Posterior vena cava (tissue), 2 donors: ENCODE measurements around the gene NDUFB8. TPM values are rescaled to one million over a fixed set of nuclear protein-coding genes. Genes with fewer than 3 reads are reported as not detected.
A peak's percentile ranks its signal among the peaks of the same experiment; 100 is the strongest.

Source experiments
- DNase-seq: peaks from one replicate; pipeline ENCODE4 v3.0.0-alpha.2; 2020; ENCODE audit warnings: low spot score
- intact Hi-C, 2 donors: fragments of 100-400 bp; cut with DNase I; formaldehyde crosslinking; loops; one replicate each; pipeline versions ENCODE4 v1.14.1 to v1.14.2; 2022 to 2023
- total RNA-seq, 2 donors: library from RNA; stranded (reverse); fragmentation: NEBNext Ultra II Directional; extraction: Animal tissue kit (Norgen Biotek cat#: 25700); gene quantifications; one replicate each; pipeline ENCODE4 v1.2.1, GENCODE V29; 2021
- donor health status: DM: yes; HTN: yes; CAD: no.
- donor health status: DM: yes; HTN: yes; CAD: no.

Gene NDUFB8
- total RNA-seq, 2 donors from 2014 or later: 139 to 152 TPM

DNA sequence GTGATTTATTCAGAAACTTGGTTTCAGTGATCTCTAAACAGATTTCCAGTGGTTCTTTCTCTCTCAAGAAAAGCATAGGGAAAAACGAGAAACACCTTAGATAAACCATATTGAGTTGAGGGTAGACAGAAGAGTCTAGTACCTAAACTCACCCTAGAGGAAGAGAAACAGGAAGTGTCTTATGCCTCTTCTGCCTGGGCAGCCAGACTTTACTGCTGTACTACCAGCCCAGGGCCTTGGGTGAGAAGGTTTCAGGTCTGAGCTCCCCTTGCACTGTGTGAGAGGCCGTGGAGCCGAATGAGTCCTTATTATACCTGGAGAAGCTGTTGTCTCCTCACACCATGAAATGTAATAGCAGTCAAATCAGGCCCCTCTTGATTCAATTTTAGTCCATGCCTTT lies 24.3 kb upstream of the NDUFB8 start:
- intact Hi-C loops: no loop called here

GRCh38 chr10:100551738-100552137 lies 22.1 kb upstream of the NDUFB8 start:
- DNase-seq: no peak
- intact Hi-C loops: no loop called here

More for the DNA sequence above, 24.3 kb upstream of the NDUFB8 start:
- no peak for DNase-seq

DNA sequence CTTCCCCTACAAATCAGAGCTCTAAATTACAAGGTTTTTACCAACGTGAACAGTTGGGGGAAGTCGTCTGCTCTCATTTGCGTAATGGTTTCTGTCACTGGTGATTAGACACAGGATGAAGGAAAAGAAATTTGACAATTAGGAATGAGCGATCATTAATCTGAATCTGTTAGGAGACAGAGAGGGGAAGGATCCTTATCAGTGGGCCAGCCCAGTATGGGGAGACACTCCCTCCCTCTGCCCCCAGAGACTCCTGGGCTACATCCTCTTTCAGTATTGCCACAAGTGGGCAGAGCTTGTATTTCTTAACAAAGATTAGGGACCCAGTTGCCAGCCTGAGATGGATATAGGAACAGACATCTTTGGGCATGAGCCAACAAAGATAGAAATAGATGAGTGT lies 21.5 kb upstream of the NDUFB8 start:
- no peak for DNase-seq
- intact Hi-C loops: no loop called here

- no peak for DNase-seq
- intact Hi-C loops: no loop called here
Observed at GRCh38 chr10:100544950-100545349, 15.3 kb upstream of the NDUFB8 start.

DNA sequence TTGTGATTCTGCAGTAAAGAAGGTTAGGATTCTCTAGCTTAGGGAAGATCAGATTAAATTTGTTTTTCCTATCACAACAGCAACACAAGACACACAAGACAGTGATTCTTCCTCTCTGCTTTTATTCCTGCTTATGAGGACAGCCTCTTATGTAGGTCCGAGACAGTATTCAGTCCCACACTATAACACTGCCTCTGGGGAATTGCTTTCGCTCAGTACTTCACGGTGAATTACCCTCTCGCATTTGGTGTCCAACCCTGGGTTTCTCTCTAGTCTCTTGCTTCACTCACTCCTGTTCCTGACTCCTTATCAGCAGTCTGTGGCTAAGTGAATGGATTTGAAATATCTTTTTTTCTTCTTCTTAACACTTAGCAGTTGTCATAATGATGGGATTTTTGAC lies 7.8 kb upstream of the NDUFB8 start:
- intact Hi-C loops: no loop called here
- DNase-seq: no peak

- DNase-seq: peak; percentile 97
- intact Hi-C loops: no loop called here
Observed at GRCh38 chr10:100535715-100536353, 6.2 kb upstream of the NDUFB8 start, which contains the start of gene HIF1AN. TSS of gene HIF1AN (plus strand) at chr10:100535943. CDS start at chr10:100535959, 16 bp downstream.

- no peak for DNase-seq
- intact Hi-C loops: no loop called here
Observed at GRCh38 chr10:100535338-100535714, 5.7 kb upstream of the NDUFB8 start.

DNA sequence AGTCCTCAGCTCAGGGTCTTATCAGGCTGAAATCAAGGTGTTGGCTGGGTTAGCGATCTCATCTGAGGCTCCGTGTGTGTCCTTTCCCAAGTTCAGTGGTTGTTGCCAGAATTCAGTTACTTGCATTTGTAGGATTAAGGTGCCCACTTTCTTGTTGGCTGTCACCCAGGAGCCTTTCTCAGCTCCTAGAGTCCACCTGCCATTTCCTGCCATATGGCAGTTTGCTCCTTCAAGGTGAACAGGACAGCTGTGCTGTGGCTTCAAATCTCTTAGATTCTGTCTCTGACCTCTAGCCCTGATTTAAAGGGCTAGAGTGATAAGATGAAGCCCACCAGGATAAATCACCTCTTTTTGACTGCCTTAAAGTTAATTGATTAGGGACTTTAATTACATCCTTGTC lies 5.1 kb upstream of the NDUFB8 start:
- intact Hi-C loops: no loop called here
- DNase-seq: no peak

DNA sequence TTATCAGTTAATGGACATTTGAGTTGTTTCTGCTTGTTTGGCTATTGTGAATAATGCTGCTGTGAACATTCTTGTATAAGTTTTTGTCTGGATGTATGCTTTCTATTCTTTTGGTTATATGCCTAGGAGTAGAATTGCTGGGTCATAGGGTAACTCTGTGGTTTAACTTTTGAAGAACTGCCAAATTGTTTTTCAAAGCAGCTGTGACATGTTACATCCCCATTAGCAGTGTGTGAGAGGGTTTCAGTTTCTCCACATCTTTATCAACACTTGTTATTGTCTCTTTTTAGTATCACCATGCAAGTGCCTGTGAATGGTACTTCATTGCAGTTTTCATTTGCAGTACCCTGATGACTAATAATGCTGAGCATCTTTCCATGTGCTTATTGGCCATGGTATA lies 2.1 kb upstream of the NDUFB8 start:
- intact Hi-C loops: no loop called here
- DNase-seq: no peak

GRCh38 chr10:100528921-100529474 lies 673 bp downstream of the NDUFB8 start:
- DNase-seq: no peak
- intact Hi-C loops: no loop called here

DNA sequence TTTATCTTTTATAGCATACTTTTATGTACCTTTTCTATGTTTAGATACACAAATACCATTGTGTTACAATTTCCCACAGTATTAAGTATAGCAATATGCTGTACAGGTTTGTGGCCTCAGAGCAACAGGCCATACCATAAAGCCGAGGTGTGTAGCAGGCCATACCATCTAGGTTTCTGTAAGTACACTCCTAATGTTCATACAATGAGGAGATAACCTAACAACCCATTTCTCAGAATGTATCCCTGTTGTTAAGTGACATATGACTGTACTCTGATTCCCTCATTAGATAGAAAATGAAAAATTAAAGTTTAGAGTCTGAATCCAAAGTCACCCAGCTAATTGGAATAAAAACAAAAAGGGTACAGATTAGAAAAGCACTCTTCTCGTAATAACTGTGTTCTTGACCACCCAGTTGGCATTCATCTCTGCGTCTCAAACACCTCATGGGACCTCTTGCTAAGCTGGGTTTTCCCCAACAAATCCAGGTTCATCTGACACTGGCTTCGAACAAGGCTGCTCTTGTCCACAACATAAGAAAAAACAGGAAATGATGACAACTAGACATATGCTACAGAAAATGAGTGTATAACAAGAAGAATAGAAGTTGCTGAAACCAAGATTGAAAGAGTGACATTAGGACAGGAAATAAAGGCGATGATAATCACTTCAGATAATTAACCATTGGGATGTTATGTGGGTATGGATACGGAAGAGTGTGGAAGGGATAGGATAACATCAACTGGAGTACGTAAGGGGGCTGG lies 1.4 kb downstream of the NDUFB8 start:
- DNase-seq: no peak
- intact Hi-C loops: no loop called here

DNA sequence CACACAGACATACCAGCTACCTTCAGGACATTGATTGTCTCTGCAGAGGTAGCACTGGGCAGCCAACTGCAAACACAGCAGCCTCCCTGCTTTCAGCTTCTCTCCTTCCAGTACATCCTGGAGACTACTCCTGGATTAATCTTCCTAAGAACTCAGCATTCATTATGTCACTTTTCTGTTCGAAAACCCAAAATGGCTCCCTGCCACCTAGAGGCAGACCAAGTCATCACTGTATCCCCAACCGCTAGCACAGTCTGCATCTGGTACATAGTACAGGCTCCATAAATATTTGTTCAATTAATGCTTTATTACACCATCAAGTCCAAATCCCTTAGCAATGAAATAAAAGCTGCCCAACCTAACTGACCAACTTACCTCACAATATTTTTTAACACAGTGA lies 5.0 kb downstream of the NDUFB8 start:
- intact Hi-C loops: loop anchor here in 1 of 2 donors (5.0 kb wide), 1 partner anchor 187 kb away; no protein-coding TSS in a partner anchor
- no peak for DNase-seq

DNA sequence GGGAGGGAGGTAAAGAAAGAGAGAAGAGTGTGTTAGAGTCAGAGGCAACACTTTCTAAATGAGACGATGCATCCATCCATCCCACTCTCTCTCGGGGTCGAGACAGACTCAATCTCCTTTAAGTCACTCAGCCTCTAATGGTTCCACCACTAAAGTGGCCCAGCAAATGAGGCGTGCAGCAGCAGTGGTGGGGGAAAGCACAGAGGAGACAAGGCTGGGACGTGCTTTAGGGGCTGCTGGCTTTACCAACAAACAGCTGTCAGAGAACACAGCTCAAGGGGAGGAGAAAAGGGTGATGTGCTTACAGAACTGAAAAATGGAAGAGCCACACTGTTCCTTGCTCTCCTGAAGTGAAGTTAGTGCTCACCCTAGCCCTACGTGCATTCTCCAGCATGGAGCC lies 5.5 kb downstream of the NDUFB8 start:
- DNase-seq: no peak
- intact Hi-C loops: loop anchor here in 1 of 2 donors (5.0 kb wide), 1 partner anchor 187 kb away; no protein-coding TSS in a partner anchor

DNA sequence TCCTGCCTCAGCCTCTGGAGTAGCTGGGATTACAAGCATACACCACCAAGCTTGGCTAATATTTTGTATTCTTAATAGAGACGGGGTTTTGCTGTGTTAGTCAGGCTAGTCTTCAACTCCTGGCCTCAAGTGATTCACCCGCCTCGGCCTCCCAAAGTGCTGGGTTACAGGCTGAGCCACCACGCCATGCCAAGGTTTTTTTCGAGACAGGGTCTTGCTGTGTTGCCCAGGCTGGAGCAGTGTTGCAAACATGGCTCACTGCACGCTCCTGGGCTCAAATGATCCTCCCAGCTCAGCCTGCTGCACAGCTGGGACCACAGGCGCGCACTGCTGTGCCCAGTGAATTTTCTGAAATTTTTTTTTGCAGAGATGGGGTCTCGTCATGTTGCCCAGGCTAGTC lies 6.7 kb downstream of the NDUFB8 start:
- DNase-seq: no peak
- intact Hi-C loops: loop anchor here in 1 of 2 donors (5.0 kb wide), 1 partner anchor 186 kb away; no protein-coding TSS in a partner anchor

DNA sequence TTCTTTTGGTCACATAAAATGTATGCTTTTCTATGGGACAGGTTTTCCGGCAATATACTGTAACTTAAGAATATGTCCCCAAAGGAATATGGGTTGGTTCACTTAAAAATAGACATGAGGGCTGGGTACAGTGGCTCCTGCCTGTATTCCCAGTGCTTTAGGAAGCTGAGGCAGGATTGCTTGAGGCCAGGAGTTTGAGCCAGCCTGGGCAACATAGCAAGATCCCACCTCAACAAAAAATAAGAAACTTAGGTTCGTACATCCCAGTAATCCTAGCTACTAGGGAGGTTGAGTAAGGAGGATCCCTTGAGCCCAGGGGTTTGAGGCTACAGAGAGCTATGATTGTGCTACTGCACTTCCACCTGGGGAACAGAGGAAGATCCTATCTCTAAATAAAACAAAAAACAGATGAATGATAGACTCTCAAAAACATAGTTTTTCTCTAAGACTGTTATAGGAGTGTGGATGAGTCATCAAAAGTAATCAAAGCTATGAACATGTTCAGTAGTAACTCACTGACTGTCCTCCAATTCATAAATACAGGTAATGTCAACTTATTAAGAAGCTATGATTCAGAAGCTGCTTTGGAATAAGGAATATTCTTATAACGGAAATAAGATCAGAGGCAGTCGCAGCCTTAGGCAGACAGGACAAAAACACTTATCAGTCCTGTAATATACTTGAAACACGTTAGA lies 7.4 kb downstream of the NDUFB8 start:
- DNase-seq: no peak
- intact Hi-C loops: loop anchor here in 1 of 2 donors (5.0 kb wide), 1 partner anchor 185 kb away; no protein-coding TSS in a partner anchor

DNA sequence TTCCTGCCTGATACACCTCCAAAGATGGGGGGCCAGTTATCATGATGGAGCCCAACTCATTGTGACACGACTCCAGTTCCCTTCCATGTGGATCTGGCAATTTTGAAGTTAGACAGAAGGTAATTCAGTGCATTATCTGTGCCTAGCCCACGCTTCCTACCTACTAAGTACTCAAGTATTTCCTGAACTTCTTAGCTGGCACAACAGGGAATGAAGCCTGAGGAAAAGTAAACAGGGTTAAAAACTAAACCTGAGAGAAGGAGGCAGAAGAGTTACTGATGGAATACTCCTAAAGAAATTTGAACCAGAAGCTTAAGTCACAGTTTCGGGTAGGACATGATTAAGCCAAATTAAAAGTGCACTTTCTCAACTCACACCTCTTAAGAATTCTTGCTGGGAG lies 8.9 kb downstream of the NDUFB8 start:
- intact Hi-C loops: loop anchor here in 1 of 2 donors (5.0 kb wide), 1 partner anchor 184 kb away; no protein-coding TSS in a partner anchor
- DNase-seq: no peak

DNA sequence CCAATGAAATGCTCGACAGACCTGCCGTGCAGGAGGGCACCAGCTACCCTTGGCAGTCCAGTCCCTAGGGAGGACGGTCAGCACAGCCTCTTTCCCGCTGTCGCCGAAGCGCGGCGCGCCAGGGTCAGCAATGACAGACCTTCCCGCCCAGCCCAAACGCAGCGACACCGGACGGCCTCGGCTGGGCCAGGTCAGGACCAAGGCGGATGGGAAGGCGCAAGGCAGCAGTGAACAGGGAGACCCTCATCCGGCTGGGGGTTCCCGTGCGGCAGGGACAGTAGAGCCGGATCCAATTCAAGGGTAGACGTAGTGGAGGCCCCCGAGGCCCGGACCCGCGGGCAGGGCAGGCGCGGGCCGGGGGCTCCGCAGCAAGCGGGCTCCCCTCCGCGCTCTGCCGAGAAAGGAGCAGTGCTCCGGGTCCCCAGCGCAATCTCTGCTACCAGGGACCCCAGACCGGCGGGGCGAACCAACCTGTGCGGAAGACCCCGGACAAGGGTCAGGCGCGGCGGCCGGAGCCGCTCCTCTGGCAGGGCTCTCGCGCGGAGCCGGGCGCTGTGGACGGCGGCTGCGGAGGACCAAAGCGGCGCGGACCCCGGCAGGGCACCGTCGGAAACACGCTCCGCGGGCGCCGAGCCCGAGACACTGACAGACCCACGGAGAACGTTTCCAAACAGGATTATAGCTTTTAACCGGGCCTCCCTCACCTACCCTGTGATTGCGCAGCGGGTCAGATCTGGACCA lies 10.2 kb downstream of the NDUFB8 start, which contains the start of gene SEC31B:
Gene SEC31B (minus strand): TSS at position 551 of the 741 bp plus-strand sequence. CDS start 2,909 bp downstream, outside the sequence.
- intact Hi-C loops: loop anchor here in 1 of 2 donors (5.0 kb wide), 1 partner anchor 182 kb away; no protein-coding TSS in a partner anchor
- DNase-seq: no peak

GRCh38 chr10:100518761-100519241 lies 10.9 kb downstream of the NDUFB8 start:
- intact Hi-C loops: no loop called here
- no peak for DNase-seq

DNA sequence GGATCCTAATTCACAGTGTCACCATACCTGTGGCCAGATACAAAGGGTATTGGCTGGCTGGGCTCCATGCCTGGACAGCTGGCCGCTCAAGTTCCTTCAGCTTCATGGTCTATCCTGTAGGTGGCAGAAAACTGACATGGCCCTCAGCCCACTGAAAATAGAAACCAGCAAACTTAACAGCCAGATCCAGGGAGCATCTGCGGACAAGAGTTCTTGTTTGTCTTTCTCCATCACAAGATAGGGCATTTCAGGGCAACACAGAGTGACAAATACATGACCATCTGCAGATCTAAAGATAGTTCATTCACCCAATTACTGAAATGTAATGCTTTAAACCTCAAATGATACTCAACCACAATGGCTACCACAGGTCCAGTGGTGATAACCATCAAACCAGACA lies 12.8 kb downstream of the NDUFB8 start:
- DNase-seq: no peak
- intact Hi-C loops: no loop called here
